Measurements from ENCODE around the gene NEUROG1.

GRCh38 chr5:135566422-135567400 lies 30.9 kb upstream of the NEUROG1 start:
- TF ChIP-seq POU2F2 (IDR thresholded peaks at IDR 0.05; ENCODE audit: low read depth, low read length) (no peak), POLR2A (IDR thresholded peaks at IDR 0.05; ENCODE audit: low read depth, low read length) (no peak), POLR2AphosphoS5 (IDR thresholded peaks at IDR 0.05; ENCODE audit: low read depth, low read length) (no peak)
